HG02678 (cell line): ENCODE data around the gene HSD3B7.
A peak's percentile ranks its signal among the peaks of the same experiment; 100 is the strongest.
"Not testable (repeated sequence)": the region's sequence is repeated elsewhere in the genome, so short reads cannot be mapped to it uniquely, and the experiment has no call there.

Source experiments
- ATAC-seq: cut with Tn5 transposase; IDR thresholded peaks from one replicate; pipeline ENCODE4 v1.9.1; 2021; ENCODE audit warnings: mild to moderate bottlenecking, moderate library complexity; ENCODE audit not compliant: unreplicated experiment

HSD3B7 gene

DNA sequence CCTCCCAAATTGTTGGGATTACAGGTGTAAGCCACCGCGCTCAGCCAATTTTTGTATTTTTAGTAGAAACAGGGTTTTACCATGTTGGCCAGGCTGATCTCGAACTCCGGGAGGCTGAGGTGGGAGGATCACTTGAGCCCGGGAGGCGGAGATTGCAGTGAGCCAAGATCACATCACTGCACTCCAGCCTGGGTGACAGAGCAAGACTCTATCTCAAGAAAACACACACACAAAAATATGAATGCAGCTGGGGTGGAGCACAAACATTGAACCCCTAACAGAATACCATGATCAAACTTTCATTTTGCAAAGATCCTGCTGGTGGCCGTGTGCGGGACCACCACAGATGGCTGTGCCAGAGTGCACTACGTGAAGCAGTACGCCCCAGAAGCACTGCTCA, 32.7 kb downstream of the HSD3B7 start:
- ATAC-seq = not testable (repeated sequence)

DNA sequence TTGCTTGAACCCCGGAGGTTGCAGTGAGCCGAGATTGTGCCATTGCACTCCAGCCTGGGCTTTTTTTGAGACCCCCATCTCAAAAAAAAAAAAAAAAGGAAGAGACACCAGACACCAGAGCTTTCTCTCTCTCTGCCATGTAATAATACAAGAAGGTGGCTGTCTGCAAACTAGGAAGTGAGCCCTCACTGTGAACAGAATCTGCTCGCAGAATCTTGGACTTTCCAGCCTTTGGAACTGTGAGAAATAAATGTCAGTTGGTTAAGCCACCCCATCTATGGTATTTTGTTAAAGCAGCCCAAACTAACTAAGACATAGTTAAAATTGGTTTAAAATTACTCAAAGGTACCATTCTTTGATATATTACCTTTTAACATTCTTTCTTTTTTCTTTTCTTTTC, 35.5 kb downstream of the HSD3B7 start:
- no peak for ATAC-seq

DNA sequence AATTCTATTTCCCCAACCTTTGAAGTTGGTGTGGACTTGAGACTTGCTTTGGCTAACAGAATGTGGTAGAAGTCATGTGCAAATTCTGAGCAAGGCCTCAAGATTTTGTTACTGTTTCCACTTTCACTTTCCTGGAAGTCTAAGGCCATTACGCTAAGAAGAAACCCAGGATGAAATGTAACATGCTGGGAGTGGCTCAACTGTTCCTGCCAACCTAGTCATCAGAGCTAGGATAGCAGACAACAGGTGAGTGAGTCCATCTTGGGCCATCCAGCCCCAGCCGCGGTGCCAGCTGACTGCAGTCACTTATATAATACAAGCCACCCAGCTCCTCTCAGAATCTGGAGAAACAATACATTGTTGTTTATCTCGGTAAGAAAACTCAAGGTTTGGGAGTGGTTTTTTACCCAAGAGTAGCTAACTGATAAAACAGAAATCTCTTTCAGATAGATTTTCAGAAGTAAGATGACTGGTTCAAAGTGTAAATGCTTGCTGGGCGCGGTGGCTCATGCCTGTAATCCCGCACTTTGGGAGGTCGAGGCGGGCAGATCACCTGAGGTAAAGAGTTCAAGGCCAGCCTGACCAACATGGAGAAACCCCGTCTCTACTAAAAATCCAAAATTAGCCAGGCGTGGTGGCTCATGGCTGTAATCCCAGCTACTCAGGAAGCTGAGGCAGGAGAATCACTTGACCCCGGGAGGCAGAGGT, 37.7 kb downstream of the HSD3B7 start:
- ATAC-seq = no peak

DNA sequence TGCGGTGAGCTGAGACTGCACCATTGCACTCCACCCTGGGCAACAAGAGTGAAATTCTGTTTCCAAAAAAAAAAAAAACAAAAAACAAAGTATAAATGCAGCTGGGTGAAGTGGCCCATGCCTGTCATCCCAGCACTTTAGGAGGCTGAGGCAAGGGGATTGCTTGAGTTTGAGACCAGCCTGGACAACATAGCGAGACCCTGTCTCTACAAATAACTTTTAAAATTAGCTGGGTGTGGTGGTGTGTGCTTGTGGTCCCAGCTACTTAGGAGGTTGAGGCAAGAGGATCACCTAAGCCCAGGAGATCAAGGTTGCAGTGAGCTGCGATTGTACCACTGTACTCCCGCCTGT, 38.2 kb downstream of the HSD3B7 start:
- ATAC-seq = no peak

DNA sequence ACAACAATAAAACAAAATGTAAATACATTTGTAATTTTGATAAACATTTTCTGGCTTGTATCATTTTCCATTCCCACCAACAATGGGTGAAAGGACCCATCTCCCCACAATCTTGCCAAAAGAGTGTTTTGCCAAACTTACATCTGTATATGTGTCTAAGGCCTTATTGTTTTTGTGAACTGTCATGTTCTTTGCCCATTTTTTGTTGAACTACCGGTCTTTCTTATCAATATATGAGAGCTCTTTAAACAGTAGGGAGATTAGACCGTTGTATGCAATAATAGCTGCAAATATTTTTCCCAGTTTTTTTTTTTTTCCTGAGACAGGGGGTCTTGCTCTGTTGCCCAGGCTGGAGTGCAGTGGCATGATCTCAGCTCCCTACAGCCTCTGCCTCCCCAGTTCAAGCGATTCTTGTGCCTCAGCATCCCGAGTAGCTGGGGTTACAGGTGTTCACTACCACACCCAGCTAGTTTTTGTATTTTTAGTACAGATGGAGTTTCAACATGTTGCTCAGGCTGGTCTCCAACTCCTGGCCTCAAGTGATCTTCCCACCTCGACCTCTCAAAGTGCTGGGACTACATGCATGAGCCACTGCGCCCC, 38.7 kb downstream of the HSD3B7 start:
- ATAC-seq = no peak

DNA sequence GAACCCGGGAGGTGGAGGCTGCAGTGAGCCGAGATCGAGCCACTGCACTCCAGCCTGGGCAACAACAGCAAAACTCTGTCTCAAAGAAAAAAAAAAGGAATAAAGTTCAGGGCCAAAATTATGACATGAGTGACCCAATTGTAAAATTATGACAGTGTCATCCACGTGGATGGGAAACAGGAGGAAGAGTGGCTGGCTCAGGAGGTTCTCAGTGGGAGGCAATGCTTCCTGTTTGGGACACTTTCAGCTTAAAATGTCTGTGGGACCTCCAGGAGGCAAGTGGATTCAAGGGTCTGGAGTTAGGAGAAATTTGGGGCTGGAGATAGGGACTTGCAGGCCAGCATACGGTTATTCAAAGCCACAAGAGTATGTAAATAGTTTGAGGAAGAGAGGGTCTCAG, 40.3 kb downstream of the HSD3B7 start:
- ATAC-seq = no peak

DNA sequence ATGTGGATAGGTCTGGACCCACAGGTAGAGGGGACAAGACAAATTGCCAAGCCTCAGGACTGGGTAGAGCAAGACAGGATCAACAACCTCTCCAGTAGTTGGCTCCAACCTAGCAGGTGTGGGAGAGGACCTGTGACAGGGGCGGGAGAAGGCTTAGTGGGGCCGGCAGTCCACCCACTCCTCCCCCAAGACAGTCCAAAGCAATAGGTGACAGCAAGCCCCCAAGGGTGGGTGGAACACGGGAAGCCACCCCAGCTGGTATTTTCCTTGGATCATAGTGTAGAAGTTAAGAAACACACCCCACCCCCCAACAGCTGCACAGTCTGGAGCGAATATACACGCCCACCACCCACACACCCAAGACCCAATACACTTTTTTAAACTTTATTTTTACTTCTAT, 44.3 kb downstream of the HSD3B7 start:
- no peak for ATAC-seq

DNA sequence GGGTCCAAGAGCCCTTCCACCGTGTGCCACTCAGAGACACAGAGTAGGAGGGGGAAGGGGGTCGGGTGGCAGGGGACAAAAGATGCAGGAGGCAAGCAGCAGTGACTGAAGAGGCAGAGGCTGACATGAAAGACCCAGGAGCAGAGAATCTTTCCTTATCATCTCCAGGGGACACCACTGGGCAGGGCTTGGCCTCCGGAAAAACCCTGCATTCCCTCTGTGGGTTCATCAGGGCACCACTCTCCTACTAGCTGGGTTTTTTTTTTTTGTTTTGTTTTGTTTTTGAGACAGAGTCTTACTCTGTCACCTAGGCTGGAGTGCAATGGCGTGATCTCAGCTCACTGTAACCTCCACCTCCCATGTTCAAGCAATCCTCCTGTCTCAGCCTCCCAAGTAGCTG, 46.3 kb downstream of the HSD3B7 start:
- ATAC-seq = no peak

DNA sequence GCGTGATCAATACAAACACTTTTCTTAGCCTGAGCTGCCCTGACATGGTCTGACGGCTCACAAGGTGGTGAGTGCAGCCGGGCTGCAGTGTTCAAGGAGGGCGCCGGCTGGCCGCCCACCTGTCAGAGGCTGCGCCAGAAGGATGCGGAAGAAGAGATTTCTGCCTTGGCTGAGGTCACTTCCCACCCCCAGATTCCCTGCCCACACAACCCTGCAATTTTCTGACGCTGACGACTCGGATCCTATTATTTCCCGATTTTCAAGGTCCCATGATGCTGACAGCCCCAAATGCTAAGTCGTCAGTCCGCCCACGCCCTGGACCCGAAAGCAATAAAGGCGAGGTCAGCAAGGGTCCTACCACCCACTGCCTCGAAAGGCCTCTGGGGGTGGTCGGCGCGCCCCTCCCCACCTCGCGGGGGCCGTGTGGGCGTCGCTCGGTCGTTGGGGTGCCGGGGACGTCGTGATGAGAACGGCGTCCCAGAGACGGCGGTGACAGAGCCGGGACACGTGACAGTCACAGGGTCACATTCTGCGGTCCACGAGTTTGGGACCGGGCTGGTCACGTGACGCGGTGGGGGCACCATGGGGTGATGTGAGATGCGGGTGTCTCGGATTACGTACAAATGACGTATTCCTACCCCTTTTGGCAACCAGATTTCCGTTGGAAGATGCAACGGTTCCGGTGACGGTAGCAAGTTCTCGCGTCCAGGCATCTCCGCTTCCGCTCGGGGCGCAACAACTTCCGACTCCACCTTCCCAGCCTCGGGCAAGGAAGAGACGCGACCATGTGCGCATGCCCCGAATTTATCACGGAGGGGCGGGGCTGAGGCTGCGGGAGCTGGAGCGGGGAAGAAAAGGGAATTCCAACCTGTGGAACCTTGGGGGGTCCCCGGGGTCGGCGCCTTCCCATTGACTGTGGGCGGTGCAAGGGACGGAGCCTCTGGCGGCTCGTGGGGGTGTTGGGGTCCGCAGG, 48.0 kb downstream of the HSD3B7 start, which contains the start of gene STX4:
TSS of gene STX4 (plus strand) at position 823 of the 973 bp plus-strand sequence. CDS start 248 bp downstream, outside the sequence.
- peak; percentile 77 for ATAC-seq

DNA sequence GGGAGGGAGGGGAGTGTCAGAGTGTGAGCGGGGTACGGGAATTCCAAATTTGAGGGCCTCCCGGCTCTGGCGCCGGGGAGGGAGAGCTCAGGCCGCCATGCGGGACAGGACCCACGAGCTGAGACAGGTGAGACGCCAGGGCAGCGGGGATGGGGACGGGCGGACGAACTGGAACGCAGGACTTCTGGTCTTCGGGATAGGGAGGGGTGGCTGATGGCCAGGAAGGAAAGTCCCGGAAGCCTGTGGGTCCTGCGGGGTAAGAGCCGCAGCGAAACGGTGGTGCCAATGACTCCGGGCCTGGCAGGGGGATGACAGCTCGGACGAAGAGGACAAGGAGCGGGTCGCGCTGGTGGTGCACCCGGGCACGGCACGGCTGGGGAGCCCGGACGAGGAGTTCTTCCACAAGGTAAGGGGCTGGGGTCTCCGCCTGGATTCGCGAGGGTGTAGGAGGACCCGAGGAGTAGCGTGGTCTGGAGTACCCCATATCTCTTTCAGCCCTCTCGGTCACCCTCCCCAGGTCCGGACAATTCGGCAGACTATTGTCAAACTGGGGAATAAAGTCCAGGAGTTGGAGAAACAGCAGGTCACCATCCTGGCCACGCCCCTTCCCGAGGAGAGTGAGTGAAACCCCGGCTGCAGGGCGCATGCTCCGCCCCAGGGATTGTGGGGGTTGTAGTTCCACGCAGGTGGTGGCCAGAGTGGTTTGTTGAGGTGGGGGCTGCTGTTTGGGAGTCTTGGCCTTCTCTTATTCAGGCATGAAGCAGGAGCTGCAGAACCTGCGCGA, 48.9 kb downstream of the HSD3B7 start:
- ATAC-seq = peak; percentile 43

DNA sequence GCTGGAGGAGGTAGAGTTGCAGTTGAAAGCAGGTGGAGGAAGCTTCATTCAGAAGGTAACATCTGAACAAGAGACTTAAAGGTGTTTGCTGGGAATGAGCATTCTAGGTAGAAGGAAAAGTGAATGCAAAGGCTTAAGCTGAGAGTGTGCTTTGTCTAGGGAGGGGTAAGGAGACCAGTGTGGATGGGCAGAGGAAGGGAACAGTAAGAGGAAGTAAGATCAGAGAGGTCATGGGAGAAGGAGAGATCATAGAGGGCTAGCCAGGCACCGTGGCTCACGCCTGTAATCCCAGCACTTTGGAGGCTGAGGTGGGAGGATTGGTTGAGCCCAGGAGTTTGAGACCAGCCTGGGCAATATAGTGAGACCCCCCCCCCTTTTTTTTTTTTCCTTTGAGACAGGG, 51.7 kb downstream of the HSD3B7 start:
- ATAC-seq = no peak
